ENCODE data around the gene ANKRD13D. TPM values are rescaled to one million over a fixed set of nuclear protein-coding genes. Genes with fewer than 3 reads are reported as not detected.
A peak's percentile ranks its signal among the peaks of the same experiment; 100 is the strongest.

The ANKRD13D gene
- total RNA-seq, 2 experiments from 2014 or later: 185 to 207 TPM

- Mint-ChIP-seq H3K4me1 (peaks cover 51% of the 10 kb centered on the region), H3K9me3 (no peaks in the 10 kb centered on the region), H3K27ac (peak overlapping the region; percentile 70), H3K4me3 (peak overlapping the region; percentile 32), H3K27me3 (no peaks in the 10 kb centered on the region), H3K36me3 (peaks cover 22% of the 10 kb centered on the region)
- POLR2A ChIA-PET: interaction anchor here (1.0 to 4.5 kb wide), 4 partner anchors 24 to 52 kb away, joined by 6 to 29 read pairs (median 16); partner anchors contain the start of genes ANKRD13D and SSH3
- ATAC-seq (ENCODE audit: low read depth): no peak
- no peak for DNase-seq
These were observed 24.0 kb upstream of the ANKRD13D start for GRCh38 chr11:67264877-67265632.

GRCh38 chr11:67265633-67266448 lies 23.3 kb upstream of the ANKRD13D start:
- DNase-seq (peak; percentile 91), ATAC-seq (ENCODE audit: low read depth) (peak; percentile 35)
- Mint-ChIP-seq H3K36me3 (peaks cover 28% of the 10 kb centered on the region), H3K4me3 (peak overlapping the region; percentile 61), H3K27me3 (no peaks in the 10 kb centered on the region), H3K4me1 (peaks cover 56% of the 10 kb centered on the region), H3K9me3 (no peaks in the 10 kb centered on the region), H3K27ac (peak overlapping the region; percentile 70)
- POLR2A ChIA-PET: interaction anchor here (0.9 to 7.8 kb wide), 10 partner anchors 11 to 86 kb away, joined by 5 to 190 read pairs (median 20); partner anchors contain the start of genes ANKRD13D and SSH3

- Mint-ChIP-seq H3K36me3 (peaks cover 28% of the 10 kb centered on the region), H3K4me3 (peak within 1 kb of the TSS; percentile 96), H3K9me3 (no peaks in the 10 kb centered on the region), H3K27me3 (no peaks in the 10 kb centered on the region), H3K27ac (peak within 1 kb of the TSS; percentile 96), H3K4me1 (peaks cover 60% of the 10 kb centered on the region)
- POLR2A ChIA-PET: interaction anchor here (0.9 to 7.8 kb wide), 11 partner anchors 9 to 85 kb away, joined by 3 to 190 read pairs (median 12); partner anchors contain the start of genes ANKRD13D and SSH3
- DNase-seq (peak; percentile 66), ATAC-seq (ENCODE audit: low read depth) (peak; percentile 10)
These were observed 22.5 kb upstream of the ANKRD13D start, which contains the start of gene GRK2 for GRCh38 chr11:67266449-67267187. Gene GRK2, plus strand, starts transcription at chr11:67266473. Its CDS starts 227 bp downstream, at chr11:67266700.

GRCh38 chr11:67267188-67268080 lies 21.7 kb upstream of the ANKRD13D start:
- Mint-ChIP-seq H3K4me3 (peak overlapping the region; percentile 96), H3K27me3 (no peaks in the 10 kb centered on the region), H3K36me3 (peaks cover 28% of the 10 kb centered on the region), H3K9me3 (no peaks in the 10 kb centered on the region), H3K27ac (peak overlapping the region; percentile 96), H3K4me1 (peaks cover 63% of the 10 kb centered on the region)
- ATAC-seq (ENCODE audit: low read depth) (peak; percentile 0), DNase-seq (peak; percentile 61)
- POLR2A ChIA-PET: interaction anchor here (0.6 to 7.8 kb wide), 18 partner anchors 9 to 170 kb away, joined by 3 to 190 read pairs (median 7); partner anchors contain the start of genes ANKRD13D, POLD4, PTPRCAP and SSH3

- no peaks in the 10 kb centered on the region for H3K27me3 Mint-ChIP-seq
- DNase-seq (peak; percentile 68), ATAC-seq (ENCODE audit: low read depth) (peak; percentile 41)
- H3K4me1 Mint-ChIP-seq: peaks cover 62% of the 10 kb centered on the region
- H3K36me3 Mint-ChIP-seq: peaks cover 28% of the 10 kb centered on the region
- peak overlapping the region; percentile 96 for H3K27ac Mint-ChIP-seq
- H3K4me3 Mint-ChIP-seq: peak overlapping the region; percentile 96
- POLR2A ChIA-PET: interaction anchor here (0.6 to 7.8 kb wide), 18 partner anchors 8 to 169 kb away, joined by 3 to 190 read pairs (median 6); partner anchors contain the start of genes ANKRD13D, POLD4, PTPRCAP and SSH3
- no peaks in the 10 kb centered on the region for H3K9me3 Mint-ChIP-seq
These were observed 20.8 kb upstream of the ANKRD13D start for GRCh38 chr11:67268081-67268961.

- POLR2A ChIA-PET: interaction anchor here (0.7 to 7.8 kb wide), 8 partner anchors 7 to 360 kb away, joined by 3 to 190 read pairs (median 11); partner anchors contain the start of genes ANKRD13D, POLD4 and SSH3
- DNase-seq (no peak), ATAC-seq (ENCODE audit: low read depth) (no peak)
- H3K27me3 Mint-ChIP-seq: no peaks in the 10 kb centered on the region
- H3K9me3 Mint-ChIP-seq: no peaks in the 10 kb centered on the region
- peak overlapping the region; percentile 96 for H3K27ac Mint-ChIP-seq
- H3K36me3 Mint-ChIP-seq: peaks cover 28% of the 10 kb centered on the region
- H3K4me1 Mint-ChIP-seq: peaks cover 62% of the 10 kb centered on the region
- H3K4me3 Mint-ChIP-seq: peak overlapping the region; percentile 96
These were observed 20.2 kb upstream of the ANKRD13D start for GRCh38 chr11:67268962-67269268.

- peak overlapping the region; percentile 96 for H3K4me3 Mint-ChIP-seq
- DNase-seq: peak; percentile 38
These were observed 19.5 kb upstream of the ANKRD13D start for GRCh38 chr11:67269401-67270255.

GRCh38 chr11:67270256-67271204 lies 18.6 kb upstream of the ANKRD13D start:
- peaks cover 32% of the 10 kb centered on the region for H3K36me3 Mint-ChIP-seq
- peak overlapping the region; percentile 96 for H3K27ac Mint-ChIP-seq
- POLR2A ChIA-PET: interaction anchor here (0.5 to 7.8 kb wide), 19 partner anchors 6 to 214 kb away, joined by 3 to 190 read pairs (median 5); partner anchors contain the start of genes ANKRD13D, POLD4, PPP1CA and SSH3
- H3K27me3 Mint-ChIP-seq: no peaks in the 10 kb centered on the region
- H3K9me3 Mint-ChIP-seq: no peaks in the 10 kb centered on the region
- no peak for ATAC-seq (ENCODE audit: low read depth)
- H3K4me3 Mint-ChIP-seq: peak overlapping the region; percentile 96
- H3K4me1 Mint-ChIP-seq: peaks cover 59% of the 10 kb centered on the region
- DNase-seq: peak; percentile 59

More at GRCh38 chr11:67269401-67270255, 19.5 kb upstream of the ANKRD13D start:
- Mint-ChIP-seq H3K36me3 (peaks cover 31% of the 10 kb centered on the region), H3K9me3 (no peaks in the 10 kb centered on the region), H3K27me3 (no peaks in the 10 kb centered on the region), H3K4me1 (peaks cover 62% of the 10 kb centered on the region), H3K27ac (peak overlapping the region; percentile 96)
- ATAC-seq (ENCODE audit: low read depth): no peak
- POLR2A ChIA-PET: interaction anchor here (0.5 to 7.8 kb wide), 11 partner anchors 7 to 1143 kb away, joined by 3 to 190 read pairs (median 7); partner anchors contain the start of genes ANKRD13D, POLD4 and SSH3

GRCh38 chr11:67271205-67271540 lies 17.9 kb upstream of the ANKRD13D start:
- POLR2A ChIA-PET: interaction anchor here (0.5 to 7.8 kb wide), 18 partner anchors 8 to 213 kb away, joined by 3 to 190 read pairs (median 5); partner anchors contain the start of genes ANKRD13D, POLD4, PPP1CA and RAD9A
- ATAC-seq (ENCODE audit: low read depth) (no peak), DNase-seq (no peak)
- peak overlapping the region; percentile 96 for H3K27ac Mint-ChIP-seq
- H3K36me3 Mint-ChIP-seq: peaks cover 34% of the 10 kb centered on the region
- peaks cover 60% of the 10 kb centered on the region for H3K4me1 Mint-ChIP-seq
- H3K9me3 Mint-ChIP-seq: no peaks in the 10 kb centered on the region
- peak overlapping the region; percentile 96 for H3K4me3 Mint-ChIP-seq
- H3K27me3 Mint-ChIP-seq: no peaks in the 10 kb centered on the region
